Right lobe of liver (tissue), 4 donors: ENCODE results near the gene UGP2.

Source experiments
- CTCF ChIP-seq, 4 donors: fragments of 200-600 bp in 3 of 4; fragments of 450-650 bp in 1 of 4; IDR thresholded peaks; one replicate each; pipeline versions ENCODE4 v1.5.1 to v1.8.0; 2016 to 2022; ENCODE audit warnings: antibody characterized with exemption in 4 of 4, mild to moderate bottlenecking in 2 of 4
- POLR2A ChIP-seq: fragments of 450-650 bp; IDR thresholded peaks from one replicate; pipeline ENCODE4 v1.6.1; 2017; ENCODE audit warnings: antibody characterized with exemption, mild to moderate bottlenecking
- donor health status: DM: no; HTN: no; CAD: no.
- donor health status: DM: no; HTN: no; CAD: no.
- donor health status: DM: no; HTN: yes; CAD: no.

GRCh38 chr2:63818271-63818670 lies 23.4 kb upstream of the UGP2 start:
- no peak for TF ChIP-seq CTCF (IDR thresholded peaks at IDR 0.05)
- TF ChIP-seq POLR2A: no peak
